Mesothelial cell of epicardium (in vitro differentiated cells): ENCODE measurements around the gene BTN1A1. TPM values are rescaled to one million over a fixed set of nuclear protein-coding genes. Genes with fewer than 3 reads are reported as not detected.
A peak's percentile ranks its signal among the peaks of the same experiment; 100 is the strongest.

ENCODE experiments used
- DNase-seq, 2 experiments: peaks; one replicate each; pipeline ENCODE4 v3.0.0; 2021; ENCODE audit warnings: low spot score in 2 of 2; ENCODE audit not compliant: unreplicated experiment in 2 of 2
- H3K27ac Mint-ChIP-seq: 2 replicates; pipeline ENCODE4 v1.8.0; 2021; ENCODE audit warnings: mixed read lengths
- H3K27me3 Mint-ChIP-seq: 2 replicates; pipeline ENCODE4 v1.8.0; 2021; ENCODE audit warnings: low read depth, mixed read lengths
- H3K36me3 Mint-ChIP-seq: 2 replicates; pipeline ENCODE4 v1.8.0; 2021; ENCODE audit warnings: mixed read lengths
- H3K4me1 Mint-ChIP-seq: 2 replicates; pipeline ENCODE4 v1.8.0; 2021; ENCODE audit warnings: mixed read lengths
- H3K4me3 Mint-ChIP-seq: 2 replicates; pipeline ENCODE4 v1.8.0; 2021; ENCODE audit warnings: mild to moderate bottlenecking, moderate library complexity, mixed read lengths
- H3K9me3 Mint-ChIP-seq: 2 replicates; pipeline ENCODE4 v1.8.0; 2021; ENCODE audit warnings: mixed read lengths
- CTCF ChIP-seq: fragments of 200-600 bp; sonication (generic); IDR thresholded peaks from one replicate; pipeline ENCODE4 v1.5.0; 2021; ENCODE audit warnings: antibody characterized with exemption; ENCODE audit not compliant: unreplicated experiment
- total RNA-seq: library from RNA; stranded (reverse); gene quantifications from 3 replicates; pipeline ENCODE4 v1.2.1, GENCODE V29; 2021

BTN1A1 gene
- total RNA-seq, 1 donor from 2014 or later, result 0.09 TPM

GRCh38 chr6:26524722-26525370, 24.7 kb downstream of the BTN1A1 start:
- TF ChIP-seq CTCF, result no peak
- H3K4me1 Mint-ChIP-seq, result peaks cover 35% of the 10 kb centered on the region
- H3K9me3 Mint-ChIP-seq, result no peaks in the 10 kb centered on the region
- DNase-seq, result no peak
- H3K27me3 Mint-ChIP-seq, result no peaks in the 10 kb centered on the region
- no peaks in the 10 kb centered on the region for H3K36me3 Mint-ChIP-seq
- H3K4me3 Mint-ChIP-seq, result no peak overlapping the region
- H3K27ac Mint-ChIP-seq, result no peak overlapping the region

GRCh38 chr6:26525838-26526237, 25.7 kb downstream of the BTN1A1 start:
- no peak overlapping the region for H3K4me3 Mint-ChIP-seq
- no peak overlapping the region for H3K27ac Mint-ChIP-seq
- TF ChIP-seq CTCF, result no peak
- peaks cover 28% of the 10 kb centered on the region for H3K4me1 Mint-ChIP-seq
- no peaks in the 10 kb centered on the region for H3K9me3 Mint-ChIP-seq
- H3K36me3 Mint-ChIP-seq, result no peaks in the 10 kb centered on the region
- no peaks in the 10 kb centered on the region for H3K27me3 Mint-ChIP-seq
- no peak for DNase-seq

- Mint-ChIP-seq H3K36me3 (no peaks in the 10 kb centered on the region), H3K27ac (no peak overlapping the region), H3K4me1 (peaks cover 26% of the 10 kb centered on the region), H3K27me3 (no peaks in the 10 kb centered on the region), H3K4me3 (no peak overlapping the region), H3K9me3 (no peaks in the 10 kb centered on the region)
- DNase-seq, result no peak
- no peak for TF ChIP-seq CTCF
Observed at GRCh38 chr6:26526928-26527327, 26.8 kb downstream of the BTN1A1 start.

- peaks cover 19% of the 10 kb centered on the region for H3K4me1 Mint-ChIP-seq
- H3K27me3 Mint-ChIP-seq, result no peaks in the 10 kb centered on the region
- no peak overlapping the region for H3K4me3 Mint-ChIP-seq
- no peak for TF ChIP-seq CTCF
- no peaks in the 10 kb centered on the region for H3K9me3 Mint-ChIP-seq
- H3K27ac Mint-ChIP-seq, result no peak overlapping the region
- DNase-seq, result no peak
- H3K36me3 Mint-ChIP-seq, result no peaks in the 10 kb centered on the region
Observed at GRCh38 chr6:26530203-26530602, 30.1 kb downstream of the BTN1A1 start.

- Mint-ChIP-seq H3K9me3 (no peaks in the 10 kb centered on the region), H3K27ac (peak overlapping the region; percentile 98), H3K27me3 (no peaks in the 10 kb centered on the region), H3K4me1 (peaks cover 27% of the 10 kb centered on the region), H3K36me3 (no peaks in the 10 kb centered on the region), H3K4me3 (no peak overlapping the region)
- TF ChIP-seq CTCF, result no peak
- no peak for DNase-seq
Observed at GRCh38 chr6:26531897-26532296, 31.8 kb downstream of the BTN1A1 start.
